ENCODE measurements around the gene FYN. TPM values are rescaled to one million over a fixed set of nuclear protein-coding genes. Genes with fewer than 3 reads are reported as not detected.
A peak's percentile ranks its signal among the peaks of the same experiment; 100 is the strongest.

The FYN gene
- total RNA-seq, 1 experiment from 2014 or later: 60.6 TPM

DNA sequence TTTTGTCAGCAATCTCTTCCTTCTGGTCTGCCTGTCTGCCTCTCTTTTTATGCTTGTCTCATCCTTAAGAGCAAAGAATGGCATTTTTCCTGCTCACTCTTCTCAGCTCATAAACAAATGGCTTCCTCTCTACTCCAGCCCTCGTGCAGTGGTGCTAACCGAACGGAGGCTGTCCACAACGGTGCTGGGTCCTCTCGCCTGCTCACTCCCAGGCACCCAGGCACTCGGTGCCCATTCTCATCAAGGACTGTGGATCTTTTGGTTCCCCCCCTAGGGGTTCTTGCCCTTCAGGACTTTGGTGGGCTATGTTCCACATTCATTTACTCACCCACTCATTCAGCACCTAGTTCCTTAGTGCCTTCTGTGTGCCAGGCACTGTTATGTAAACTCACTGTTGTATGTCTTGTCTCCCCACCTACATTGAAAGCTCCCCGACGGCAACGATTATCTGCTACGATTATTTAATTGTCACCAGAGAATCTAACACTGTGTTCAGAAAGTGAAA is 113.9 kb downstream of the FYN start:
- in situ Hi-C loops (cut with HindIII; ENCODE audit: low pct_unique_long_range_greater_than_20kb, low sequenced_read_pairs): no loop called here
- no peak for DNase-seq (ENCODE audit: low read depth, low spot score)

DNA sequence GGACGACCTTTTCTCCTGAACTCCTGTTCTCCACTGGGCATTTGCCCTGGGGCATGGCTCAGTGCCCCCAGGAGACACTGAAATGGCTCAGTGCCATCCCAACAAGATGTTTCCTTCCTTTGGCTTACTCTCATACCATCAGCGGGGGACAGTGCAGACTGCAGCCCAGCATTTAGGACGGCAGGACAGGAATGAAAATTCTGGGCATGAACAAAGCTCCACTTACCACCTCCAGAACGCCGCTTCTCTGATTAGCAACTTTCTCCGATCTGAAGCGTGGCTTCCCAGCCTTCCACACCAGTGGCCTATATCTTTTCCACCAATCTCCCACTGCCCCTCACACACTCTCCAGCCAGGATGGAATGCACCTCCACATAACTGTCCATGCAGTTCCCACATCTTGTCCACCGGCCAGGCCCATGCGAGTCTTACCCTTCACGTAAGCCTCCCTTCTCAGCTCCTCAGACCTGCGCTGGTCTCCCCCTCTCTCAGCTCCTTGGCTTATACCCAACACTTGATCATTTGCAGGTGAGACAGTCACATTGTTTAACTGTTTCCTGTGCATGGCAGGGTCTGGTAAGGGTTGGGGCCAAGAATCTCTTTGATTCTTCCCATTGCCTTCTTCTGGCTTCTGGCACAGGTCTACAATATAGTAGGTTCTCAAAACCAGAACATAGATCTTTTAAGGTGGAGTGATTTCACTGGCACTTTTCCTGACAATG is 114.5 kb downstream of the FYN start:
- DNase-seq (ENCODE audit: low read depth, low spot score): peak; percentile 1
- in situ Hi-C loops (cut with HindIII; ENCODE audit: low pct_unique_long_range_greater_than_20kb, low sequenced_read_pairs): no loop called here

DNA sequence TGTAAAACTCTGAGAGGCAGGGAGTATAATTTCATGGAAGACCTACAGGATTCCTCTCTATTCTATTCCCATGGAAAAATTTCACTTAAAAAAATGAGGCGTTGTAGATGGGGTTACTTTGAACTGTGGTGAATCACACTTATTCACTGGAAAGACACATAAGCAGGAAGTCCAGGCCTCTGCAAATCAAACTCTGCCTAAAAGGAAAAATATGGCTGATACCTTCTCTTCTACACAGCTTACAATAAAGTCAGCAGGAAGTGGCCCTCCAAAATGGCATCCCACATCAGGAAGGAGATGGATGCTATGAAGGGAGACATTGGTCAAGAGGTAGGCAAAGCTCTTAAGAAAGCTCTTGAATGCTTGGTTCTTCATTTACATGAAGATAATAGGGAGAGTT is 115.9 kb downstream of the FYN start:
- in situ Hi-C loops (cut with HindIII; ENCODE audit: low pct_unique_long_range_greater_than_20kb, low sequenced_read_pairs): no loop called here
- DNase-seq (ENCODE audit: low read depth, low spot score): no peak

DNA sequence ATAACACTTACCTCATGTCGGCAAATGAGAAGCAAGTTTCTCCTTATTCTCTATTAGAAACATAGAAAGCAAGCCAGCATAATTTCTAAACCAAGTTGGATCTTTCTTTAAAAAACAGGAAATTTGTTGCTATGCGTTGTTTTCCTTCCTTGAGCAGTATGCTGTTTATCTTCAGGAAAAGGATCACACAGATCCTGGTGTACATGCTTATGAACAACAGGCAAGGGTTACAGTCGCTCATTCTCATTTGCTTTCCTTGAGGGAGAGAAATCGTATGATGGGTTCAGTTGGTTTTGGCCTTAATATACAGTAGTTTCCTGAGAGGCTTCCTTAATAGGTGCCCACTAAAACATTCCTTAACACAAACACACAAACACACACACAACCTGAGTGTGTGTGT is 118.8 kb downstream of the FYN start:
- in situ Hi-C loops (cut with HindIII; ENCODE audit: low pct_unique_long_range_greater_than_20kb, low sequenced_read_pairs): no loop called here

DNA sequence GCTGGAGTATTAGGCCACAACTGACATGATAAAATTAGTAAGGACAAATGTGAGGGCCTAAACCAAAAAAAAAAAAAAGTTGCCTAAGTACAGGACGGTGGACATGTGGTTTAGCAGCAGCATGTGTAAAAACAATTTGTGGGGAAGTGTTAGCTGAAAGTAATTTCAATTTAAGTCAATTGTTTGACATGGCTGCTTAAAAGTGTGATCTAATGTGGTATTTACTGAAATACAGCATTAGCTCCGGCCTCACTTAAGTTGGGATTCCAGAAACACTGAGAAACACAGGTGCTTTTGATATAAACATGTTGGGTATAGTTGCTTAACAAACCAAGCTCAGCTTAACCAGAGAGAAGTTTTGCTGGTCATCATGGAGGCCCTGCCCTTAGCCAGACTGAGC is 119.7 kb downstream of the FYN start:
- in situ Hi-C loops (cut with HindIII; ENCODE audit: low pct_unique_long_range_greater_than_20kb, low sequenced_read_pairs): no loop called here
- DNase-seq (ENCODE audit: low read depth, low spot score): no peak

More for the DNA sequence above, 118.8 kb downstream of the FYN start:
- DNase-seq (ENCODE audit: low read depth, low spot score): no peak

DNA sequence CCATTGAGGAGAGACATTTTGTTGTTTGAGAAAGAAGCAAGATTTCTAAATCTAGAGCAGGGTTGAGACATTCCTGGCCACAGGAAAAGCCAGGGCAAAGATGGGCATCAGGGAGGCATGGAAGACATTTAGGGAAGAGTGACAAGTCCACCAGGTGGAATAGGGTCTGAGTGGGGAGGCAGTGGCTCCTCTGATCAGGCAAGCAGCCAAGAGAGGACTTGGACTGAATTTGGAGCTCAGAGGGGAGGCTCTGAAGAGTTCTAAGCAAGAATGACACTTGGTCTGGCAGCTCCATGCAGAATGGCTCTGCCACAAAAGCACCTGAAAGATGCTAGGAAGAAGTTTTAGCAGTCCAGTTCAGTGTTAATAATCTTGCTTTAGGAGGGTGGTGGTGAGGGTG is 120.8 kb downstream of the FYN start:
- in situ Hi-C loops (cut with HindIII; ENCODE audit: low pct_unique_long_range_greater_than_20kb, low sequenced_read_pairs): no loop called here

DNA sequence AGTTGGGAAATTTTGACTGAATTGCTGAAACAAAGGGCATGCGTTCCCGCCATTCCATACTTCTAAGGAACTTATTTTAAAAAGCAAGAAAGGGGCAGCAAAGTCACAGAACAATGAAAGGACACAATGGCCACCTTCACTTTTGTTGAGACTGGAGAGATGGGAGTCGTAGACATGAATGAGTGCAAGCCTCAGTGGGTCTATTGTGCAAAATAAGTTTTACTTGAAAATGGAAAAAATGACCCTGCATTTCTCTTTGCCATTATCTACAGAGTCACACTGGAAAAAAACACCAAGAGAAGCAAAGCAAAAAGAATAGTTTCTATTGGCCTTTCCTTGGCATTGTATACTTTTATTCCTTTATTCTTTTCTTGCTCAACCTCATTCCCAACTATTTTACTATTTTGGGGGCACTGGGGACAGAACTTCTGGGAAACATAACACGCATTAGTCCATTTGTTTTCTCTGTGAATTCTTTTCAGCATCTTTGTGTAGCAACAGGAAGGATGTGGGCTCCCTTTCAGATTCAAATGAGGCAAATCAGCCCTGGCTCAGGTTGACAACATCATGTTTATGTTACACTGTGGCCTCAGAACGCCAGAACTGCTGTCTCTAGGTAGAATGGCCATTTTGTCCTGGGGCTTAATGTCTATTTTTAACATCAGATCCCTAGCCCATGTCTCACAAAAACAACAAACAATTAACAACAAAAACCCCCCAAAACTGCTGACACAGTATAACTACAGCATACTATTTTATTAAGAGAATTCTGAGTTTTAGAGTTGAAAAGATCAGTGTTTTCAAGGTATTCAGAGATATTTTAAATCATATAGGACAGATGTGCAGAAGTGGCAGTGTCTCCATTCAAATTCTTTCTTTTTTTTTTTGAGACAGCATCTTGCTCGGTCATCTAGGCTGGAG is 122.2 kb downstream of the FYN start:
- in situ Hi-C loops (cut with HindIII; ENCODE audit: low pct_unique_long_range_greater_than_20kb, low sequenced_read_pairs): no loop called here
- DNase-seq (ENCODE audit: low read depth, low spot score): no peak

More for the DNA sequence above, 120.8 kb downstream of the FYN start:
- DNase-seq (ENCODE audit: low read depth, low spot score): no peak

DNA sequence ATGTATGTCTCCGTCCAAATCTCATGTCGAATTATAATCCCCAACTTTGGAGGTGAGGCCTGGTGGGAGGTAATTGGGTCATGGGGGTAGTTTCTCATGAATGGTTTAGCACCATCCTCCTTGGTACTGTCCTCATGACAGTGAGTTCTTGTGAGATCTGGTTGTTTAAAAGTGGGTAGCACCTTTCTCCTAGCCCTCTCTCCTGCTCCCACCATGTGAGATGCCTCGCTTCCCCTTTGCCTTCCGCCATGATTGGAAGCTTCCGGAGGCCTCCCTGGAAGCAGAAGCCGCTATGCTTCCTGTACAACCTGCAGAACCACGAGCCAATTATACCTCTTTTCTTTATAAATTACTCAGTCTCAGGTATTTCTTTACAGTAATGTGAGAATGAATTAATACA is 123.1 kb downstream of the FYN start:
- no peak for DNase-seq (ENCODE audit: low read depth, low spot score)
- in situ Hi-C loops (cut with HindIII; ENCODE audit: low pct_unique_long_range_greater_than_20kb, low sequenced_read_pairs): no loop called here

DNA sequence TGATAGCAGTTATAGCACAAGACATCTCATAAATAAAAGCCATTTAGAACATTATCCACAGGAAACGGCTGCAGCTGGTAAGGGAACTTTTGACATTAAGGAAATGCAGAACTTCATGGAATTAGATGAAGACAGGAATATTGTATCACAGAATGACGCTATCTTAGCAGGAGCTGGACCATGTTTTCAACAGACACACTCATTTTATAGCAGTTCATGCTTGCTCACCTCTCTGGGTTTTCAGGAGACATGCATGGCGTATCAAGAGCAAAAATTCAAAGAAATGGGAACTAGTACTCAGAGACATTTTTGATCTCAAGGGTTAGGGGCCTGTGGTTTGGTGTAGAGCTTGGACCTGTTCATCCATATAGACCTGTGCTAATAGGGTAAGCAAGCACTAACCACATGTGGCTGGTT is 125.0 kb downstream of the FYN start:
- no peak for DNase-seq (ENCODE audit: low read depth, low spot score)
- in situ Hi-C loops (cut with HindIII; ENCODE audit: low pct_unique_long_range_greater_than_20kb, low sequenced_read_pairs): no loop called here

DNA sequence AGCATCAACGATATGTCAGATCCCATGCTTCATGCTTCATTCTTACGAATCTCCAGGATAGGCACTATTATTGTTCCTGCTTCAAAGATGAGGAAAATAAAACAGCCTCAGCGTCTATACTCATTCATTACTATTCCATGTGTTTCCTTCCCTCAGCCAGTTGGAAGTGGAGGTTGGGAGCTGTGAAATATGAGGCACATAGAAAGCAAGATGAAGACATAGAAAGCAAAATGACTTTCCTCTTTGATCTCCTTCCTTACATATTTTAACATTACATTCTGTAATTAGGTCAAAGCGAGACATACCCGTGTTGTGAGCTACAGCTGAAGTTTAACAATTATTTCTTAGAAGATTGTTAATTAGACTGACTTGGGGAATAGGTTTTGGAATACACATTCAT is 125.4 kb downstream of the FYN start:
- DNase-seq (ENCODE audit: low read depth, low spot score): no peak
- in situ Hi-C loops (cut with HindIII; ENCODE audit: low pct_unique_long_range_greater_than_20kb, low sequenced_read_pairs): no loop called here

DNA sequence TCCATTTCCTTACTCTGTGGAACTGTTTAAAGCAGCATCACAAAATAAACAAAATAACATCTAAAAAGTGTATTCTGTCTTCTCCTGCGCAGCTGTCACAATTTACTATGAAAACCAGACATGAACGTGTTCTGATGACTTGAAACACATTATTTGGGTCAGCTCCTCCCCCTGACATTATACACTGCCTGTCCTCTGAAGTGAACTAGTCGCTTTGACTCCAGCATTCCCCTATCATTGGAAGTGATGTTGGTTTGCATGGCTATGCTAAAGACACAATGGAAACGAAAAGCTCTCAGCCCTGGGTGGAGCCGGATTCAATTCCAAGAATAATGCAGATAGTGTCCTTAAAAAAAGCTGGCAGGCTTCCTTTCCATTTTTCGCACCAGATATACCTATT is 125.9 kb downstream of the FYN start:
- in situ Hi-C loops (cut with HindIII; ENCODE audit: low pct_unique_long_range_greater_than_20kb, low sequenced_read_pairs): no loop called here
- DNase-seq (ENCODE audit: low read depth, low spot score): no peak

DNA sequence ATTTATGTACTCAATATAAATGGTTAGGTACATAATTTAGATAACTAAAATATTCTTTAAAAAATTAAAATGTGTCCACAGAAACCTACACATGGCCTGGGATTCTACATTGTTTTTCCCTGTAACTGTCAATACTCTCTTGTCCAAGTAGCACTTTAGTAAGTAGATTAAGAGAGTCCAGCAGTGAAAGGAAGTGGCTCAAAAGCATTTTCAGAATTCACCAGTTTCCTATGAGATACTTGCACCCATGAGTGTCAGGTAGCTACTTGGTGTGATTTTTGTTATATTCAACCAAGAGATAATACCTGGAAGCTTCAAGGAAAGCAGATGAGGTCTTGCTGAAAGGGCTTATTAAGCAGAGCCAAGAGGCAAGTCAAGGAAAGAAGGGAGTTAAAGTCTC is 126.3 kb downstream of the FYN start:
- in situ Hi-C loops (cut with HindIII; ENCODE audit: low pct_unique_long_range_greater_than_20kb, low sequenced_read_pairs): no loop called here
- DNase-seq (ENCODE audit: low read depth, low spot score): no peak

DNA sequence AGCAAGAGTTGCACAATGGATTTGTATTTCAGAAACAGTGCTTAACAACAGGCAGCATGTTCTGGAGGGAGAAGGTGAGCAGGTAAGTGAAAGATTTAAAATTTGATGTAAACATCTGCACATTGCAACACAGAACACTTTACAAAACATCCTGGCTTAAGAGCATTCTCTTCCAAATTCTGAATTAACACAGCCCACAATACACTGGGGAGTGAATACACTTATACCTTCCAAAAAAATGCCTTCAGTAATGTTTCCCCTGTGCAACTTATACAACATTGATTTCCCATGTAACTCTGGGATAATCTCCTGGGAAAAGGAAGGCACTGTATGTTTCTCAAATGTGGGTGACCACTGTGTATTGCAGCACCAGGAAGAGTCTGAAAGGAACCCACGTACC is 127.6 kb downstream of the FYN start:
- no peak for DNase-seq (ENCODE audit: low read depth, low spot score)
- in situ Hi-C loops (cut with HindIII; ENCODE audit: low pct_unique_long_range_greater_than_20kb, low sequenced_read_pairs): no loop called here

DNA sequence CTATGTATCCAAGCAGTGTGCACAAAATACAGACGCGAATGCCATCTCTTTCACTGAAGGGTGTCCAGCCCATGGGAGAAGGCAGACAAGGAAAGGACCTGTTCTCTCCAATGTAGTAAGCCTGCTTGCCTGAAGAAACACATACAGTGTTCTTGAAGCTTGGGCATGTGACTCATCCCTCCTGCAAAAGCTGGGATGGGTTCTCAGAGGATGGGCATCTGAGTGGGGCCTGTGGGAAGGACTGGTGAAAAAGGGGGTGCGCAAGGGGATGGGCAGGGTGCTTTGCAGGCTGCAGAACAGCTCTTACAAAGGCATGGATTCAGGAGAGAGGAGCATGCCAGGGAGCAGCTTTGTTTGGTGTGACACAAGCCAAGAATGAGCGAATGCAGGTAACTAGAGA is 128.1 kb downstream of the FYN start:
- DNase-seq (ENCODE audit: low read depth, low spot score): no peak
- in situ Hi-C loops (cut with HindIII; ENCODE audit: low pct_unique_long_range_greater_than_20kb, low sequenced_read_pairs): no loop called here

DNA sequence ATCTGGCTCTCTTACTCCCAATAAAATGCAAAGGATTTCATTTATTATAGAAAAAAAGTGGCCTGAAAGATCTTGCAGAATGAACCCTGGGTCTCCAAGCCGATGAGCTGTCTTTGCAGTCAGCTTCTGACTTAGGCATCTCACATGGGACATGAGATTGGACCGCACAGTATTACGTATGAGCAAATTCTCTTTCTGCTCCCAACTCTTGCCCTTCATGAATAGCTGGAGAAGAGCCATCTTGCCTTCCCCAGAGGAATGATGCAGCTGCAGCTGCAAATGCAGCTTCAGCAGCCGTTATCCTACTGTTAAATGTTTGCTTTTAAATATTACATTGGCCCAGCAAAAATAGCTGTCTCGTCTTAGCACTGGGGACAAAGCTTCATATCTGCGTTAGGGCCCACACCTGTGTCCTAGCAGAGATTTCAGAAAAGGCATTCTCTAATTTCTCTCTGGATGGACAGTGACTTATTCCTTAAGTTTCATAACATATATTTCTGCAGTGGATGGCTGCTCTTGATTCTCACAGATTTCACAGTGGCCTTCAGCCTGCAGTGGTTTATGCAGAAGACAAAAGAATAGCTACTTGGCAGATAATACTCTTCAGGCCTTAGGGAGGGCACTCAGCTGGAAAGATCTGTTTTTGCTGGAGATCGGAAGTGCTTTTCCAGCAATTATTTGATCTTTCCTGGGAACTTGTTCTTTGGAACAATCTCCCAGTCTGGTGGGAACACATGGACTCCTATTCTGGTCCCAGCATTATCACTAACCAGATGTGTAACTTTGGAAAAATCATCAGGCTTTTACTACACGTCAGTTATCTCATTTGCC is 129.2 kb downstream of the FYN start:
- in situ Hi-C loops (cut with HindIII; ENCODE audit: low pct_unique_long_range_greater_than_20kb, low sequenced_read_pairs): no loop called here
- no peak for DNase-seq (ENCODE audit: low read depth, low spot score)

DNA sequence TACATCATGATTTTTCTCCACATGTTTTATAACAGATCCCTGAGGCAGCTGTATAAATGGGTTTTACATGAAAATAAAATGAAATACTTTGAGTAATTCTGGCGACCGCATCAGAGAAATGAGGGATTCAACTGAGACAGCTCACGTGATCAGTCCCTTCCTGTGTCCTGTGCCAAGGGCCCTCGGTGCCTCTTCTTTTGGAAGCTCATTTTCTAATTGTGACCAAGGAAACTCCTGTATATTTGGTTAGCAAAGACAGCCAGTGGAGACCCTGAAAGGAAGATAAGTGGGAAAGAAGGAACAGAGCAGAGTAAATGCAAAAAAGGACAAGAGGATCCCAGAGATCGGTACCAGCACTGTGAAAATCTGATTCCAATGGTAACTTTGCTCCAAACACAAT is 129.9 kb downstream of the FYN start:
- in situ Hi-C loops (cut with HindIII; ENCODE audit: low pct_unique_long_range_greater_than_20kb, low sequenced_read_pairs): no loop called here
- no peak for DNase-seq (ENCODE audit: low read depth, low spot score)

DNA sequence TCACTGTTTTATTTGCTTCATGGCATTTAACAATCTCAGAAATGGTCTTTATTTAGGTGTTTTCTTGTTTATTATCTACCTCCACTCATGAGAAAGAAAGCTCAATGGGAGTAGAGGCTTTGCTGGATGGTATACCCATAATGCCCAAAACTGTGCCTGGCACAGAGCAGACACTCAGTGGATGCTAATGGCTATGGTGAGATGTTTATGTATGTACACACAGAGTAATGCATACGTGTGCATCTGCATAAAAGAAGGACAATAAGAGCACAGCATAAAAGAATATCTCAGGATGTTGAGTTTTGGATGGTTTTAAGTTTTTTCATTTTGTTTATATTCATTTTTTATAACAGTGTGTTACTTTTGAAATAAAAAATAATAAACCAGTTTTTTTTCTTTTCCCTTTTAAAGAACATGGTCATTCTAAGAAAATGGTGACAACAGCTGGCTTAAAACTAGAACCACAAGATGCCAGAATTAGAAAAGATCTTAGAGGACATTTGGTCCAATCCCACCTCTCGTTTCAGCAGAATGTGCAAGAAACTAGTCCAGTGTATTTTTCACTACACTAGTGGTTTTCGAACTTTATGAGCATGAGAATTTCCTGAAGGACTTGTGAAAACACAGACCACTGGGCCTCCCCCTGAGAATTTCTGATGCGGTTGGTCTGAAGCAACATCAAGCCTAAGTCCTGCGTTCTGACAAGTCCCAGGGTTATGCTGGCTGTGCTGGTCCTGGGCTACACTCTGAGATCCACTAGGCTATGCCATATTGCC is 131.9 kb downstream of the FYN start:
- in situ Hi-C loops (cut with HindIII; ENCODE audit: low pct_unique_long_range_greater_than_20kb, low sequenced_read_pairs): no loop called here
- DNase-seq (ENCODE audit: low read depth, low spot score): no peak
